HG03457 (cell line): ENCODE measurements around the gene HEATR5A.
"Not testable (repeated sequence)": the region's sequence is repeated elsewhere in the genome, so short reads cannot be mapped to it uniquely, and the experiment has no call there.

ENCODE experiments used
- ATAC-seq: cut with Tn5 transposase; IDR thresholded peaks from one replicate; pipeline ENCODE4 v1.9.1; 2021; ENCODE audit warnings: moderate number of reproducible peaks; ENCODE audit not compliant: unreplicated experiment

The HEATR5A gene

DNA sequence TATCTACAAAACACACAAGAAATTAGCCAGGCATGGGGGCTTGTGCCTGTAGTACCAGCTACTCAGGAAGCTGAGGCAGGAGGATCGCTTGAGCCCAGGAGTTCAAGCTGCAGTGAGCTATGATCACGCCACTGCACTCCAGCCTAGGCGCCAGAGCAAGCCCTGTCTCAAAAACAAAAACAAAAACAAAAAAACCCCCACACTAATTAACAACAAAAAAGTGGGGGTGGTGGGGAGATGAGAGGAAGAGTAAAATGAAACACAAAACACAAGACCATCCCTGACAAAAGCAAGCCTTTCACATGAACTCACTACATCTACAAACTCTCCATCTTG, 158.9 kb downstream of the HEATR5A start:
- ATAC-seq, result no peak

DNA sequence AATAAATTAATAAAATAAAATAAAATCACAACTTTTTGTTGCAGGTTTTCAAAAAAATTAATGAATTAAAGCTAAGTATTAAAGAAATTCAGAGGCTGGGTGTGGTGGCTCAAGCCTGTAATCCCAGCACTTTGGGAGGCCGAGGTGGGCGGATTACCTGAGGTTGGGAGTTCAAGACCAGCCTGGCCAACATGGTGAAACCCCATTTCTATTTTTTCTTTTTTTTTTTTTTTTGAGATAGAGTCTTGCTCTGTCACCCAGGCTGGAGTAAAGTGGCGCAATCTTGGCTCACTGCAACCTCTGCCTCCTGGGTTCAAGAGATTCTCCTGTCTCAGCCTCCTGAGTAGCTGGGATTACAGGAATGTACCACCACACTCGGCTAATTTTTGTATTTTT, 161.3 kb downstream of the HEATR5A start:
- not testable (repeated sequence) for ATAC-seq

DNA sequence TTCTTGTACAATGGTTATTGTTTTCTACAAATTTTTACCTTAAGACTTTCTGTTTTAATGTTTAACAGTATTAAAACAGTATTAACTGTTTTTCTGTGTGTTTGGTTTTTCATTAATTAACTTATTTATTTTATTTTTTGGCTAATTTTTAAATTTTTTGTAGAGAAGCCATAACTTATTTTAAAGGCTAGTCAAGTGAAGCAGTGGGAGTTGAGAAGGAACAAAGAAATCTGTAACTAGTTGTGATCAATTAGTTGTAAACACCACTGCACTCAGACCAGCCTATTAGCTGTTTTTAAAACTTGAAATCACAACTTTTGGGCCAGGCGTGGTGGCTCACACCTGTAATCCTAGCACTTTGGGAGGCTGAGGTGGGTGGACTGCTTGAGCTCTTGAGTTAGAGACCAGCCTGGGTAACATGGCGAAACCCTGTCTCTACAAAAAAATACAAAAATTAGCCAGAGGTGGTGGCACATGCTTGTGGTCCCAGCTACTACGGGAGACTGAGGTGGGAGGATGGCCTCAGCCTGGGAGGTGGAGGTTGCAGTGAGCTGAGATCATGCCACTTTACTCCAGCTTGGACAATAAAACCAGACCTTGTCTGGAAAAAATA, 161.8 kb downstream of the HEATR5A start:
- ATAC-seq, result no peak

DNA sequence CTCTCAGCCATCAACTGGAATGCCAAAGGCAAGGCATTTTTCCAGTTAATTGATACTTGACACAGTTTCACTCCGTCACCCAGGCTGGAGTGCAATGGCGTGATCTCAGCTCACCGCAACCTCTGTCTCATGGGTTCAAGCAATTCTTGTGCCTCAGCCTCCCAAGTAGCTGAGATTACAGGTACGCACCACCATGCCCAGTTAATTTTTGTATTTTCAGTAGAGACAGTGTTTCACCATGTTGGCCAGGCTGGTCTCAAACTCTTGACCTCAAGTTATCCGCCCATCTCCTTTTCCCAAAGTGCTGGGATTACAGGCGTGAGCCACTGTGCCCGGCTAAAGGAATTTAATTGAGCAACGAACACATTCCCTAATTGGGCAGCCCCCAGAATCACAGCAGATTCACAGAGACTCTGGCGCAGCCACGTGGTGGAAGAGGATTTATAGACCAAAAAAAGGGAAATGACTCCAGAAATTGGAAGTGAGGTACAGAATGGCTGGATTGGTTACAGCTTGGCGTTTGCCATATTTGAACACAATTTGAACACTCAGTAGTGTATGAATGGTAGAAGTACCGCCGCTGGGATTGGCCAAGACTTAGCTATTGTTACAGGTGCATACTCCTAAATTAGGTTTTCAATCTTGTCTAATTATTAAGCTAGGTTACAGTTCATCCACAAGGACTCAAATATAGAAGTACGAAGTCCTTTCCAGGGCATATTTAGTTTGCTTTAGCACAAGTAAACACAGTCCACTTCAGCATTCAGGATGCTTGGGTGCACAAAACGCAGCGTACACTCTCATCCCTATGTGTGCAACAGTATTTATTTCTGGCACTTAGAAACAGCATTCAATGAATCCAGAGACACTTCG, 162.6 kb downstream of the HEATR5A start:
- ATAC-seq, result not testable (repeated sequence)

DNA sequence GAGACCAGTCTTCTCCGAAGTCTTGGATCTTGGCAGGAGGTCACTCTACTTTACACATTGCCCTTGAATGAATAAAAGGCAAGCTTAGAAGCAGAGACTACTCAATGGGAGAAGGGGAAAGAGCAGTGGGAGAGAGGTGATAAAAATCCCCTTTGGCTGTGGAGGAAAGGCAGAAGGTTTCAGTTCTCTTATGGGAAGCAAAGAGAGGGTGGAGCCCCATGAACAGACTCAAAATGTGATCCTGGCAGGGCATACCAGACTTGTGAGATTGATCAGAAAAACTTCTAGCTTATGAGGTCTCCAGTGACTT, 163.2 kb downstream of the HEATR5A start:
- no peak for ATAC-seq

DNA sequence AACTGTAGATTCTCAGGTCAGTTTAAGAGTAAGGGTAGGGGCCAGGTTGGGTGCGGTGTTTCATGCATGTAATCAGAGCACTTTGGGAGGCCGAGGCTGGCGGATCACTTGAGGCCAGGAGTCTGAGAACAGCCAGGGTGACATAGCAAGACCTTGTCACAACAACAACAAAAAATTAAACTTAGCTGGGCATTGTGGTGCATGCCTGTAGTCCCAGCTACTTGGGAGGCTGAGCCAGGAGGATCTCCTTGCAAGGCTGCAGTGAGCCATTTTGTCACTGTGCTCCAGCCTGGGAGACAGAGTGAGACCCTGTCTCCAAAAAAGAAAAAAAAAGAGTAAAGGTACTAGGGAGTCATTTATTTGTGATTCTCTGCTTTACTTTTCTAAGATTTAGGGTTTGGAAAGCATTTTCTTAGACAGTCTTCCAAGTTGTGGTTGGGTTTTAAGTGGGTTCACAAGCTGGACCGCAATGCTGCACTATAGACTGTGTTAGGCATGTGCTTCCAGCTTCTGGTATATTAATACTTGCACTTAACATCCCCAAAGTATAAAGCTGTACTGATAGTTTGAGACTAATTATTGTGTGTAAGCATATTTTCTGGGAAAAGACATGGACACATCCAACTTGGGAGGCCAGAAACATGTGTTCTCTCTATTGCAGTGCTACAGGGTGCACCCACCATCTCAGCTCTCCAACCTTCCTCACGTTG, 163.7 kb downstream of the HEATR5A start:
- ATAC-seq, result no peak

DNA sequence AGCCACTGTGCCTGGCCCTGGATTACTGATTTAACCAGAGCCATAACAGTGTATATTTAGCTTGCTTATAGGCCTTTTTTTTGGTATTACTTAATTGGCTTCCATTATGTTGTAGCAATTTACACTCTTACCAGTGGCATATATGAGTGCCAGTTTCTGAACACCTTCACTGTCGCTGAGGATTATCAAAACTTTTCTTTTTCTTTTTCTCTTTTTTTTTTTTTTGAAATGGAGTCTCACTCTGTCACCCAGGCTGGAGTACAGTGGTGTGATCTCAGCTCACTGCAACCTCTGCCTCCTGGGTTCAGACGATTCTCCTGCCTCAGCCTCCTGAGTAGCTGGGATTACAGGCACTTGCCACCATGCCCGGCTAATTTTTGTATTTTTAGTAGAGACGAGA, 164.4 kb downstream of the HEATR5A start:
- not testable (repeated sequence) for ATAC-seq

DNA sequence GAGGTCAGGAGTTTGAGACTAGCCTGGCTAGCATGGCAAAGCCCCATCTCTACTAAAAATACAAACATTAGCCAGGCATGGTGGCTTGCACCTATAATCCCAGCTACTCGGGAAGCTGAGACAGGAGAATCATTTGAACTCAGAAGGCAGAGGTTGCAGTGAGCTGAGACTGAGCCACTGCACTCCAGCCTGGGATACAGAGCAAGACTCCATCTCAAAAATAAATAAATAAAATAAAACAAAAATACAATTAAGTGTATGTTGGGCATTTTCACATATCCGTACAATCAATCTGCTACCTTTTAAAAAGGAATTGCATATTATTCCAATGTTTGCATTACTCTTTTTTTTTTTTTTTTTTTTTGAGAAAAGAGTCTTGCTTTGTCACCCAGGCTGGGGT, 165.1 kb downstream of the HEATR5A start:
- no peak for ATAC-seq

DNA sequence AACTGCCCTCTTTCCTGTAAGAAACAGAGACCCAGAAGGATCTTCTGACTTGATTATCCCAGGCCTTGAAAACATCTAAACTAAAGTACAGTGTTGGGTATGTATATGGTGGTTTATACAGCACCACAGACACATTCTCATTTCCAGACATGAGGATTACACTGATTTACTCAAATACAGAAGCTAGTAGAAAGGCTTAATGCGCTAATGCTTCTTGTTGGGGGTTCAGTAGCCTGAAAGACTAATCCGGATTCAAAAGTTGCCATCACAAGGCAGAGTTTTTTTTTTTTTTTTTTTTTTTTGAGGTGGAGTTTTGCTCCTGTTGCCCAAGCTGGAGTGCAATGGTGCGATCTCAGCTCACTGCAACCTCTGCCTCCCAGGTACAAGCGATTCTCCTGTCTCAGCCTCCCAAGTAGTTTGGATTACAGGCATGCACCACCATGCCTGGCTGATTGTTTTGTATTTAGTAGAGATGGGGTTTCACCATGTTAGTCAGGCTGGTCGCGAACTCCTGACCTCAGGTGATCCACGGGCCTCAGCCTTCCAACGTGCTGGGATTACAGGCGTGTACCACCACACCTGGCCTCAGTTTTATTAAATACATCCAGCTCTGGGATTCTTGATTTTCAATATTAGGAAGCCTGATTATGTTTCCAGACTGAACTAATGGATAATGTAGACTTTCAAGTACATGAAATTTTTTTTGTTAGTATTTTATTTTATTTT, 166.4 kb downstream of the HEATR5A start:
- ATAC-seq, result no peak

DNA sequence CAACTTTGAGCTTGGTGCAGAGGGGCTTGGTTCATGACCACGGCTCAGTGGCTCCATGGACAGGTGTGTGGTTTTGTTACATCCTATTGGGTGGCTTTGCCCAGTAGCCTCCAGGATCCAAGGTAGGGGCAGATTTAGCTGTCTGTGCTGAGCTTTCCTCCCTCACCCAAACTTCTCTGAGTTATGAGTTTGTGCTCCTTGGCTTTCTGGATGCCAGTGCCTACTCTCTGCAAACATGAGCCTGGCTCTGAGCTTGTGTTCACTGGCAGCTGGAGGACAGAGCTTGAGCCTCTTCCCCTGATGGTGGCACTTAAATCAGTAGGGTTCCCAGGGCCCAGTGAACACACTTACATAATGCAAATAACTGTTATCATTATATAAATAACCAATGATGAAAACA, 167.5 kb downstream of the HEATR5A start:
- no peak for ATAC-seq

DNA sequence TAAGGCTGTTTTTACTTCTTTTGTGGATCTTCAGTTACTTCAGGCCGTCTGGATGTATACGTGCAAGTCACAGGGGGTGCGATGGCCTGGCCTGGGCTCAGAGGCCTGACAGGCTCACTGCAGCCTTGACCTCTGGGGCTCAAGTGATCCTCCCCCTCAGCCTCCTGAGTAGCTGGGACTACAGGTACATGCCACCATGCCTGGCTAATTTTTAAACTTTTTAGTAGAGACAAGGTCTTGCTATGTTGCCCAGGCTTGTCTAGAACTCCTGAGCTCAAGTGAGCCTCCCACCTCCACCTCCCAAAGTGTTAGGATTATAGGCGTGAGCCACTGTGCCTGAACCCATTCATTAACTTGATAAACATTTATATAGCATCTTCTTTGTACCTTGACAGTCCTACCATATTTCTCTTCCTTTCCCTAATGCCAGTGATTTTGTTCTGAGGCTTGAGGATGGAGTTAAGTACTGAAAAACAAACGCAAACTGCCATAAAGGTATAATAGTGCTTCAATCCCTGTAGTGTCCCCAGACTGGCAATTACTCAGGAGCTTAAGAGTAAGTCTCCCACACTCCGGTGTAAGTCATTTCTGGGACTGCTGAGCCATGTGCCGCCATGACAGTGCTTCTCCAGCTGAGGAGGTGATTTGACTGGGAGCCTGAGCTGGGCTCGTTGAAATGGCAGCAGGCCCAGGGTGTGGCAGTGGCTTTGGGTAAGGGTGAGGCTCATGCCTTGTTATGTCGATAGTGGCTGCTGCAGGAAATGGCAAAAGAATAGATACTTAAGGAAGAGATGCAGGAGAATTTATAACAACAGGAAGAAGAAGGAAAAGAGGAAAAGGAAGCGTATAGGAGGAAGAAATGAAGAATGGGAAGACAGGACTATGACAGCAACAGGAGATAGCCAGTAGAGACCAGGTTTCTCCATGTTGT, 169.1 kb downstream of the HEATR5A start:
- ATAC-seq, result no peak

DNA sequence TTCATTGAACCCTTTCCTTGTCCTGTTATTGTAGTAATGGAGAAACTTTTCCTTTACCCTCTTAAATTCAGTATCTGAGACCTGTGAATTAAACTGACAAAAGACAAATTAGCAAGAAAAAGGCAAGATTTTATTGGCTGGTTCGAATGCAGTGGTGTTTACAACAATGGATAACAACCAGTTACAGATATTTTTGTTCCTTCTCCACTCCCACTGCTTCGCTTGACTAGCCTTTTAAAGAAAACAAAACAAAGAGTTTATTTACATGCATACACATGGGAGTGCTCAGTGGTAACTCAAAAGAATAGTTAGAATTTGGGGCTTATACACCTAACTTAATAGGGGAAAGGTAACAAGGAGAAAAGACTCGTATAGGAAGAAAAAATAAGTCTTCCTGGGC, 175.7 kb downstream of the HEATR5A start:
- no peak for ATAC-seq

DNA sequence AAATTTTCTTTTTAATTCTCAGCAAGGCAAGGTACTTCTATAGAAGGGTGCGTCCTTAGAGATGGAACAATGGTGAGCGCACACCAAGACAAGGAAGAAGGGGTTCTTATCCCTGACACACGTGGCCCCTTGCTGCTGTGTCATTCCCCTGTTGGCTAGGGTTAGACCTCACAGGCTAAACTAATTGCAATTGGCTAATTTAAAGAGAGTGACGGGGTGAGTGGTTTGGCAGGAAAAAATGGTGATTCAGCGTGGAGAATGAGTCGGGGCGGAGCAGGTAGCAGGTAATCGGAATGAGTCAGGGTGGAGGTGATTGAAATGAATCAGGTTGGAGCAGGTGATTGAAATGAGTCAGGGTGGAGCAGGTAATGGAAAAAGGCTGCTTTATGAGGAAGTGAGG, 176.5 kb downstream of the HEATR5A start:
- no peak for ATAC-seq

DNA sequence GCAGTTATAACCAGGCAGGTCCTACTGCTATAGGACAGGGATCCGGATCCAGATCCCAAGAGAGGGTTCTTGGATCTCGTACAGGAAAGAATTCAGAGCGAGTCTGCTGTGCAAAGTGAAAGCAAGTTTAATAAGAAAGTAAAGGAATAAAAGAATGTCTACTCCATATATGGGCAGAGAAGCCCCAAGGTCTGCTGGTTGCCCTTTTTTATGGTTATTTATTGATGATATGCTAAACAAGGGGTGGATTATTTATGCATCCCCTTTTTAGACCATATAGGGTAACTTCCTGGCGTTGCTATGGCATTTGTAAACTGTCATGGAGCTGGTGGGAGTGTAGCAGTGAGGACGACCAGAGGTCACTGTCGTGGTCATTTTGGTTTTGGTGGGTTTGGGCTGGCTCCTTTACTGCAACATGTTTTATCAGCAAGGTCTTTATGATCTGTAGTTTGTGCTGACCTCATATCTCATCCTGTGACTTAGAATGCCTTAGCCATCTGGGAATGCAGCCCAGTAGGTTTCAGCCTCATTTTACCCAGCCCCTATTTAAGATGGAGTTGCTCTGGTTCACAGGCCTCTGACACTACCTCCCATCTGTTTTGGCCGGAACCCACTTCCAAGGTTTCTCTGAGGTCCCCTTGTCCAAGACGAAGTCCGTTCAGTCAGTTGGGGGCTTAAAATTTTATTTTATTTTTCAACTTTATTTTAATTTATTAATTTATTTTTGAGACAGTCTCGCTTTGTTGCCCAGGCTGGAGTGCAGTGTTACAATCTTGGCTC, 178.0 kb downstream of the HEATR5A start:
- ATAC-seq, result not testable (repeated sequence)
